Sciatic nerve (tissue), 2 donors: ENCODE measurements around the gene SEMA6A. TPM values are rescaled to one million over a fixed set of nuclear protein-coding genes. Genes with fewer than 3 reads are reported as not detected.
A peak's percentile ranks its signal among the peaks of the same experiment; 100 is the strongest.

ENCODE experiments used
- ATAC-seq: fragments of 200-7000 bp; cut with Tn5 transposase; one replicate; pipeline ENCODE4 v1.9.1; 2020; ENCODE audit warnings: mild to moderate bottlenecking, moderate library complexity
- DNase-seq: peaks from one replicate; pipeline ENCODE4 v3.0.0-alpha.2; 2020; ENCODE audit warnings: low spot score
- intact Hi-C: fragments of 100-400 bp; cut with DNase I; formaldehyde crosslinking; loops from one replicate; pipeline ENCODE4 v1.14.2; 2022
- total RNA-seq: library from RNA; stranded (reverse); fragmentation: NEBNext Ultra II Directional; extraction: Animal tissue kit (Norgen Biotek cat#: 25700); gene quantifications from one replicate; pipeline ENCODE4 v1.2.1, GENCODE V29; 2021
- donor health status: DM: no; HTN: no; CAD: no.
- donor health status: DM: no; HTN: no; CAD: no.

SEMA6A gene
- total RNA-seq, 1 donor from 2014 or later: 35.4 TPM

DNA sequence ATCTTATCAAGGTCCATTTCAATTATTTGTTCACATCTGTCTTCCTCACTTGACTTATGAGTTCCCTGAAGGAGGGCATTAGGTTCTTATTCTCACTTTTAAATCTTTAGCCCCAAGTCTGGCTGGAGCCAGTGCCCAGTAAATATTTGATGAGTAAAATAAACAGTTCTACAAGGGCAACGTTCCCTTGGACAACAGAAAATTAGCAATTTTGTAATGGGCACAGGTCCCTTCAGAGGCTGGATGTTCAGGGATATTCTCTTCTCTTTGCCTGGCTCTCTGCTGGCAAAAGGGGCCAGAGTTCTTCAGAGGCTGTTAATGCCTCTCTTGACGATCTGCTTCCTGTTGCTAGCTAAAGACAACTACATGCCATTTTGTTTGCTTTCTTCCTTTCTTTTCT is 149.7 kb downstream of the SEMA6A start:
- DNase-seq (no peak), ATAC-seq (no peak)
- intact Hi-C loops: no loop called here

DNA sequence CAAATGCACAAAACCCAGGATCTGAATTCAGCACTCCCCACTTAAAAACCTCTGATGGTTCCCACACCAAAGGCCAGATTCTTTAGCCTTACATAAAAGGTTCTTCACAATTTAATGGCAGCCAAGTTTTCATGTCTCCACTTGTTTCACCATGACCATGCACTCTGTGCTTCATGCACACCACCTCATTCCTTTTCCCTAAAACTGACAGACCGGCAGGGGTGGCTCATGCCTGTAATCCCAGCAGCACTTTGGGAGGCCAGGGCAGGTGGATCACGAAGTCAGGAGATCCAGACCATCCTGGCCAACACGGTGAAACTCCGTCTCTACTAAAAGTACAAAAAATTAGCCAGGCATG is 150.4 kb downstream of the SEMA6A start:
- DNase-seq (no peak), ATAC-seq (no peak)
- intact Hi-C loops: no loop called here

DNA sequence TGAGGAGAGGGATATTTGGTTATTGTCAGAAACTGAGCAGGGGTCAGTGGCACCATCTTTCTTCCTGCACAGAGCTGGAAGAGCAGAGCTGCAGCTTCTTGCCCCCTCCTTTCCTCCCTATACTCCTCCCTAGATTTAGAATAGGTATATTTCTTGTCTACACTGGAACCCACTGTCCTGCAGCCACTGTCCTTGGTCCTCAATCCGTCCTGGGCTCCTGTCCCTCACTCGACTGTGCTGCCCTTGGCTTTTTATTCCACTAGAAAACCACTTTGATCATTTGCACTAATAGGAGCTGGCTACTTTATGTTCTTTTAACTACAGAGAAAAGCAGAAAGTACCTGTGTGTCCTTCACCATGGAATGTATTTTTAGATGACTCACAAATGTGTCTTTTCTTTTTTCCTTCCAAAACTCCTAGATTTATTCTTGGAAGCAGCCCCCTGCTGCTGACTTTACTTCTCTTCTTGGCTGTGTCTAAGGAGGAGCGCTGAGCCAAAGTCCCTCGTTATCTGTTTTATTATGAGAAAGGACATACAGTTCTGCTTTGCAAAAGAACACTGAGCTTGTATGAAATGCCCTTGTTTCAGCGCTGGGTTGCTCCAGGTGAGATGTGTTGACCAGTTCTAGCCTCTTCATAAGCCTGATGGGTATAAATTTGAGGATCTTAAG is 150.9 kb downstream of the SEMA6A start:
- intact Hi-C loops: no loop called here
- DNase-seq (no peak), ATAC-seq (no peak)

DNA sequence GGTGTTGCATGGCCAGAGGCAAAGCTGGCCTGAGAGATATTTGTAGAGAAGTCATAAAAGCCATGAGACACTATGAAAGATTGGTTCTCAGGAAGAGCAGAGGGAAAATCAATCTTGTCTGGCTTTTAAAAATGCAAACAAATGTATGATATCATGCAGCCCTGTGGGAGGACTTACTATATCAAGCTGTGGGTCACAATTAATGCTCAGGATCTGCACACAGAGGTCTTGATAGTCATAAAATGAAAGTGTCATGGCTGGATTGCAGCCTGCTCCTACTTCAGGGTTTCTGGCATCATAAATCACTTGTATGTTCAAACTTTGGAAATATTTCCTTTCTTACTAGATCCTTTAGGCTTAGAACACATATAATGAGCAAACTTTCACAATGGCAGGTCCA is 151.5 kb downstream of the SEMA6A start:
- intact Hi-C loops: no loop called here
- no peak for DNase-seq
- ATAC-seq: no peak

DNA sequence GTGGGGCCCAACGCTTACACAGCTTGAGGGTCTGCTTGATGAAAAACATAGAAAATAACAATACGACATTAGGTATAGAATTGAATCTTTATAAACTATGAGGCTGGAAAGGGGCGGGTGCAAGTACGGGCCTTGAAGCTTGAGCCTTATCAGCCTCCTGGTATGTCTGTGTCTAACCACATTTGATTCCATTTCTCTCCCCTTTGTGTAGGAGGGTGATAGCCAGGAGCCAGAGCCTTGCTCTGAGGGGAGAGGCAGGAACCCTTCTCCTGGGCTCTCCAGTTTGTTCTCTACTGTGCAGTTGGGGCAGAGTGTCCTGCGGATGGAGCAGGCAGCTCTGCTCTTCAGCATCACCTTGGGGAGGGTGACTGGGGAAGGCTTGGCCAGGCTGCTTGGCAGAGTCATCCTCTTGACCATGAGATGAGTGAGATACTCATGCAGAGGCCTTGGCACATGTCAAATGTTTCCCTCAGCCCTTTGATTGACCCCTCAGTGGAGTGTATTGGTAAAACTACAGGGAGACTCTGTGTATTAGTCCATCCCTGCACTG is 153.5 kb downstream of the SEMA6A start:
- intact Hi-C loops: no loop called here
- DNase-seq (no peak), ATAC-seq (no peak)

DNA sequence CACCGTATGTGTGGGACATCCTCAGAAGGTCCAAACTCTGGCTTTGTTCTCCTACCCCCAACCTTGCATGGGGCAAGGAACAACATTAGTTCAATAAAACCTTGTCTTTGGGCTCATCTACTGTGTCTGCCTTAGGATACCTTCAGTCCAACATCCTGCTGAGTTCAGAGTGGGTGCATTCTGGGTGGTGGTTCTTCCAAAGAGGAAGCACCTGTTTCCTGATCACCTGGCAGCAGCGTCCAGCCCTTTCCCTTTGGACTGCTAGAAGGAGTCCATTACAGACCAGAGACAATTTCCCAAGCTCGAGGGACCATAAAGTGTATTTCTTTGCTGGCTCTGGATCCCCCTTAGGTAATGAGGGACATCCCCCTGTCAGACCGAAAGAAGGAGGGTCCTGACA is 154.1 kb downstream of the SEMA6A start:
- intact Hi-C loops: no loop called here
- ATAC-seq (no peak), DNase-seq (no peak)

DNA sequence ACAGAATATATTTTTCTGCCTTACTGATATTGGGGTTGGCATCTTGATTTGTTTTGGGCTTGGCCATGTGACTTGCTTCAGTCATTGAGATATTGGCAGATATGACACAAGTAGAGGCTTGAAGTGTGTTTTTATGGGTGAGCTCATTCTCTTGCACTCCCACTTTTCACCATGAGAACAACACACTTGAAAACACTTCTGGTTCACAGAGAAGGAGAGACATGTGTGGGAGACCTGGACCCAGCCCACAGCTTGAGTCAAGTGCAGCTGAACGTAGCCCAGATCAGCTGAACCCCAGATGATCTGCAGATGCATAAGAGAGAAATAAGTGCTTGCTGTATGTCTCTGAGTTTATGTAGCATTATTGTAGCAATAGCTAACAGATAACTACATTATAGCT is 155.4 kb downstream of the SEMA6A start:
- intact Hi-C loops: no loop called here
- DNase-seq (no peak), ATAC-seq (no peak)

DNA sequence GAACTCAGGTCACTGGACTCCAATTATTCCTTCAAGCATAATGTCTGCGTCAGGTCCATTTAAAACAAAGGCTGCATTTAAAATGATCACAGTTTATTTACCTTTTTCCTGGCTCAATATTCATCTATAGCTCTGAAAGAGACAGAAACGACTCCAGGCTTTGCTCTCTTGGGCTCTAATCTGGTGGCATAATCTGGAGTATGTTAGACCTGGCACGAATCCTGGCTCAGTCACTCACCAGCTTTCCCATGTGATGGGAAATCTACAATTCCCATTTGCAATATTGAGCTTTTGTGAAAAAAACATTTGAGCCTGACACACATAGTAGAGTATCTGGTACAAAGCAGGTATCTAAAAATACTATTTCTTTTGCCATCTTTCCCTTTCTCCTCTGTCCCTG is 155.8 kb downstream of the SEMA6A start:
- intact Hi-C loops: no loop called here
- no peak for DNase-seq
- no peak for ATAC-seq

DNA sequence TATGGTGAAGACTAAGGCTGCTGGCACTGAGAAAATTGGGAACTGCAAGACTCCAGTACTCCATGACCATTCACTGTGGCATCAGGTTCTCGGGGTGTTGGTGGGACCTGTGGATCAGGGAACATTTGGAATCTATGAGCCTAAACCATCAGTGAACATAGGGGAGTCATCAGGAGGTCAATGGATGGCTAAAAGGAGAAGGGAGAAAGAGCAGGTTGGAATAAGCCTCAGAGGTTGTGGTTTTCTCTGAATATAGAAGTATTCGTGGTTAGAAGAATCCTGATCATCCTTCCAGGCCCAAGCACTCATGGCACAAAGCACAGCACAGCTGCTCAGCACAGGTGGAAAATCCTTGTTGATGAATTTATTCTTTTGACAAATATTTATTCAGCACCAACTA is 156.6 kb downstream of the SEMA6A start:
- intact Hi-C loops: no loop called here
- no peak for ATAC-seq
- no peak for DNase-seq

DNA sequence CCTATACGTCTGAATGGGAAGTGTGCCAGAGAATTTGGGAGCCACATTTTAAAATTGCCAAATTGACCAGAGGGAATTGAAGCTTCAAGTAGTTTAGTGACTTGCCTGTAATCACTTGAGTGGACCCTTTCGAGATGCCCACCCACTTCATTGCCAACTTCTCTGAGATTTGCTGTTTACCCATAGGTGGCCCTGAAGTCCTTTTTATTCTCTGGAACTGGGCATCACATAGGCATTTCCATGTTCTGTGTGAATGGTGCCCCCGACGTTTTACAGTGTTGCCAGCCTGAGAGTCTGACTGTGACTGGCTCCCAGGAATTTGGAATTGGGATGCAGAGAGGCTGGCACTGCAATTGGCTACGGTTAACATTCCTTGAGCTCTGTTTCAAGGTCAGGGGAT is 158.6 kb downstream of the SEMA6A start:
- ATAC-seq (no peak), DNase-seq (no peak)
- intact Hi-C loops: no loop called here

DNA sequence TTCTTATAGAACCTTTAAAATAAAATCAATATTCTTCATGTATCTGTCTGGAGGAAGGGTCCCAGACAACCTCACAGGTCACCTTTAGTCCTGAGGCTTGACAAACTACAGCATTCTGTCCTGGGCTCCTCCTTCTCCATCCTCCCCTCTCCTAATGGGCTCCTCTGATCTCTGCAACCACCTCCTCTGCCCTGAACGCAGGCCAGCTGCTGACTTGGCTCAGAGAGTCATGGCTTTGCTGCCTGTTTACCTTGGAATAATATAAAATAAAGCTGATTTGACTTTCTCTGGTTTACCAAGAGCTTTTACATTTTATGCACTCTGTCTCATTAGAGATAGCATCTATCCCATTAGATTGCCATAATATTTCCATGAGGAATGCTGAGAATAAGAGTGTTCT is 159.4 kb downstream of the SEMA6A start:
- ATAC-seq (no peak), DNase-seq (no peak)
- intact Hi-C loops: no loop called here

DNA sequence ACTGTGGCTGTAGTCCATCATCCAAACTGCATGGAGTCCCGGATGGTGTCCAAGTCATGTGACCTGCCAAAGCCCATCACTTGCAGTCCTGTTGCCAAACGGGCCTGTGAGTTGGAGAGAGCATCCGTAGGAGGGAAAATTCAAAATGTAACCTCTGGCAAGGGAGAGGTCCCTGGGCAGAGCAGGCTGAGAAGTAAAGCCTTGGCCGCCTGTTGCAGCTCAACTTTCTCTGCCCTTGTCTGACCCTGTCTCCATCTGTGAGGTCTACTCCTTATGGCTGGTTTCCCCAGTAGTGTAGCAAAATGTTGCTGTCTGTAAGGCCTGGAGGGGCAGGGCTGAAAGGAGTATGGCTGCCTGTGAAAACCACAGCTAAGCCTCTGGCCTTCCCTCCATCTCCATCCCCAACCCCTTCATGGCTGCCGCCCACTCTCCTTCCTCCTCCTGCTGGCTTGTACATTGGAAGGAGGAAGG is 163.5 kb downstream of the SEMA6A start:
- ATAC-seq: peak; percentile 69
- no peak for DNase-seq
- intact Hi-C loops: no loop called here

DNA sequence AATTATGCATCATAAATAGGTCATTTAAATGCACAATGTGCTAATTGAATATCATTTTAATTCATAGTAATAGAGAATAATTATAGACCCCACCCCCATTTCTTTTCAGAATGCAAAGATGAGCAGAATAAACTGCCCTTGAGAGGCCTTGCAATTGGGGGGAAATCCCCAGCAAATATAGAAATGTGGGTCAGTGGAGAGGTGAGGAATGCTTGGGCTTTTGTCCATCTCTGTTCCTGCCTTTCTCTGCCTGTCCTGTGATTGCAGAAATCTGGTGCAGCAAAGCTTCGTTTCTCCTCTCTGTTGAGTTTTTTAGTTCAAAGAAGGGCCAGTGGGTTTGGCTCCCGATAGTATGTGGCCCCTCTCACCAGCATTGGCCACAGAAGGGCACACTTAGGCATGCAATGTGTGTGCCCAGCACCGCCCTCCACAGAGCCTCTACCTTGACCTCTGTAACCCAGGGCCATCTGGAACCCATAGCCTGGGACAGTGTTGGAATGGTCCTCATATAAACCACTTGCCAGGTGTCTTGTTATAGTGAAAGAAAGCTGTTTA is 164.2 kb downstream of the SEMA6A start:
- intact Hi-C loops: no loop called here
- ATAC-seq (no peak), DNase-seq (no peak)

DNA sequence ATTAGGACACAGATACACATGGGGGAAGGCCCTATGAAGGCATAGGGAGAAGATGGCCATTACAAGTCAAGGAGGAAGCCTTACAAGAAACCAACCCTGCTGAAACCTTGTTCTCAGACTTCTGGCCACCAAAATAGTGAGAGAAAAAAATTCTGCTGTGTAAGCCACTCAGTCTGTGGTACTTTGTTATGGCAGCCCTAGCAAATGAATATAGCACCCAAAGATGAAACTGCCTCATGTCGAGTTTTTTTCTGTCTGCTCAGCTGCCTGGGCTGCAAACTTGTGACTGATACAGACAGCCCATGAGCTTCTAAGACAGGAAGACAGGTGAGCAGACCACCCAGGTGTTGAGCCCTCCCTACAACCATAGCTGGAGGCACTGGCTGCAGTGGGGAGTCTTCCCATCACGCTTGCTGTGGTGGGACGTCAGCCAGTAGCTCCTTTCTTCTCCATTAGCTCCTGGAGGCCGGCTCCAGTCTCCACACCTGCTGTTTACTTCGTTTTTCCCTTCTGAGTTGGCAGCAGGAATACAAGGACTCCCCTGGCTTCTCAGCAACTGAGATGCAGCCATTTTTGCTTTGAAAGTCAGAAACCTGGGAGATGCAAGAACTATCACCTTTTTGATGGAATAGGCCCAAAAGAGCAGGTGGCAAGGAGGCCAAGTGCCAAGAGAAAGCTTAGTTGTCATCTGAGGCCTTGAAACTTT is 164.9 kb downstream of the SEMA6A start:
- intact Hi-C loops: no loop called here
- ATAC-seq (no peak), DNase-seq (no peak)

DNA sequence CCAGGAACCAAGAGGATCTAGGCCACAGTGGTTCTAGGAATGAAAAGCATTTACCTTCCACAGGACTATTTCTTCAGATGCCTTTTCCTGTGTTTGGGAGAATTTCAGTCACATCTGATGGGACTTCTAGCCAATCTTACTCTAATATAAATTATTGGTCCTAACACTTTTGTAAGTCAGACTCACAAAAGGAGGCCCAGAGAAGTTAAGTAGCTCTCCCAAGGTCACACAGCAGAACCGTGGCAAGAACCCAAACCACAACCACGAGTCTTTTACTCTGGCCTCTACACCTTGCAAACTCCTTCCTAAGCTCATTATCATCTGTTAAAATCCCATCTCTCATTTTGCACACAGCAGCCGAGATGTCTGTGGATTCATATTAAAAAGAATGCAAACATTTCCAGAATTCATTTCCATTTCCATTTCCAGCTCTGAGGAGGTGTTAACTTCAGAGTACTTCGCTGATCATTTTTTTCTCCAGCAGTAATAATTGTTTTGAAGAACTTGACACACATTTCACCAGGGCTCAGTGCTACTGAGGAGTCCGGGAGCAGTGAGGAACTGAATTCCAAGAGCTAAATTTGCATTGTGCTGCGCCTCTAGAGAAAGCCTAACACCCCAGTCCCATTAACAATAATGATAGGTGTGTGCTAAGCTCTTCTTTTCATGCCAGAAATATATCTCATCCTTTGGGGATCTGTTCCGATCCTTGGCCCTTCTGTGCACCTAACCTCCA is 168.1 kb downstream of the SEMA6A start:
- intact Hi-C loops: no loop called here
- DNase-seq (no peak), ATAC-seq (no peak)

DNA sequence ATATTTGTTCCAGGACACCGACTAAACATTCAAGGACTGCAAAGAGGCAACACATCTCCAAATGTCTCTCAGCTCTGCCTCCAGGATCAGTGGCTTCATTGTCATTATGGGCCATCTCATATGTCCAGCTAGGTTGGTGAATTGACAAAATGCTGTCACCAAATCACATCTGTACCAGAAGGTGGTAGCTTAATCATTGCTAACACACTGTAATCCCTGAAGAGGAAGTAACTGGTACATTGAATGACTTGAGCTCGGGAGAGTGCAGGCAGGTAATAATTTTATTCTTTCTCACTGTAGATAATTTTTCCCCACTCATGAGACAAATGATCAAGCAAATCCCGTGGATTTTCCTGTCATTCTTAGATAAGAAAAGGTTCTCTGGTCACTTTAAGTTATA is 169.8 kb downstream of the SEMA6A start:
- no peak for ATAC-seq
- intact Hi-C loops: no loop called here
- no peak for DNase-seq

DNA sequence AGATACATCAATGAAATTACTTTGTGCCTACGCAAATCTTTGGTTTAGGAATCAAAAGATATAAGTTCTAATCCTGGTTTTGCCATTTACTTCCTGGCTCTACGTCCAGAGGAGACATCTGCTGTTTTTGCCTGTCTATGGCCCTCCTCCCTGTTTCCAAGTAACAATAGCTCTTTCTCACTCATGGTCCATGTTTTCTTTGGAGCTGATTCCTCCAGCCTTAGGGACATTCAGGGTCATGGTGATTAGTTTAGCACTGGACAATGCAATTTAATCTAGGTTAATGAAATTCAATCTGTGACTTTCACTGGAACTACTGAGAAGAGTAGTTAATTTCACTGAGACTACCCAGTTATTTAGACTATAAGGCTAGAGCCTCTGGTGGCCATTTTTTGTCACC is 170.6 kb downstream of the SEMA6A start:
- ATAC-seq (peak; percentile 75), DNase-seq (no peak)
- intact Hi-C loops: no loop called here

DNA sequence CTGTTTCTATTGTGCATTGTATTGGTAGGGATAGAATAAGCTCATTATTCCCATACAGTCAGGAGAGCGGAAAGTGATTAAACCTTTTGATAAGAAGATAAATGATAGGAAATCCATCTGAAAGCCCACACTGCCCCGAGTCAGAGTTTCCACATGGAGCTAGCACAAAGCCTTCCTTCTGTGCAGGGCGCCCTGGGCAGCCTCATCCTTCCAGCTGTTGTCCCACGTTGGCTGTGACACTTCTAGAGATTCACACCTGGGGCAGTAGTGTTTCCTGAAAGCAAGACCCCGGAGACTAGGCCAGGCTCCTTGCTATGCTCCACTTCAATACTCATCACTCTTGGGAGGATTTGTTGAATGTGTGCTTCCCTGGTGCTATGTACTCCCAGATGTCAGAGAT is 172.4 kb downstream of the SEMA6A start:
- DNase-seq (no peak), ATAC-seq (no peak)
- intact Hi-C loops: no loop called here

DNA sequence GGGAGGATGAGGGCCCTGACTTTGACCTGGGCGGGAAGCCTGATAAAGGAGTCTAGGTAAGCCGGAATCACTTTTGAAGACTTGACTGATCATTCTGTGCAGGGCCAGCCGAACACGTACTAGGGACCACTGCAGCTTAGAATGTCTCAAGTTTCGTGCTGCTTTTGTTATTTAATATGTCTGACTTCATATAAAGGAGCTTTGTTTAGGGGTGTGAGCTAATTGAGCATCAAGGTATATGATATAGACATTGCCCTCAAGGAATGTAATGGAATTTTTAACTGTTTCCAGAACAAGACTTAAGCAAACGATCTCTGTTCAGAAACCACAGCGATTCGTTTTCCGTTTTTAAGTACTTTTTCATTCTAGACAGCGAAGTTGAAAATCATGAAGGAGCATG is 173.0 kb downstream of the SEMA6A start:
- no peak for DNase-seq
- intact Hi-C loops: no loop called here
- ATAC-seq: no peak
